SK-N-SH (cell line): ENCODE results near the gene PCBP3. TPM values are rescaled to one million over a fixed set of nuclear protein-coding genes. Genes with fewer than 3 reads are reported as not detected.

ENCODE experiments used
- CTCF ChIA-PET: fragments of 300-600, 350-600 bp; formaldehyde crosslinking; extraction: SDS; loops from one replicate; lab custom pipeline; 2021; lab: Yijun Ruan, JAX
- POLR2A ChIA-PET: fragments of 350-600 bp; sonication (Branson Sonifier 250); formaldehyde crosslinking; extraction: SDS; loops from one replicate; lab custom pipeline; 2020; ENCODE audit warnings: antibody characterized with exemption, inconsistent platforms; lab: Yijun Ruan, JAX
- DNase-seq: peaks from one replicate; pipeline ENCODE4 v3.0.0; 2012
- H2AFZ ChIP-seq: fragments of 200-600 bp; sonication (generic); 2 replicates; pipeline ENCODE4 v1.8.1; 2016; ENCODE audit warnings: antibody characterized with exemption, mild to moderate bottlenecking, low read depth
- H3F3A ChIP-seq: fragments of 200-600 bp; sonication (generic); replicated peaks from 2 replicates; pipeline ENCODE3; 2016; ENCODE audit warnings: antibody characterized with exemption, mild to moderate bottlenecking; ENCODE audit not compliant: insufficient read depth
- H3K27ac ChIP-seq, 2 experiments: fragments of 200-500 bp in 1 of 2; fragments of 200-600 bp in 1 of 2; sonication (Bioruptor generic) in 1 of 2; sonication (generic), shearing (Covaris generic) in 1 of 2; 2 replicates each; pipeline versions ENCODE4 v1.5.1 to v1.6.1; 2014 to 2016; ENCODE audit warnings: low read depth in 2 of 2, inconsistent platforms in 1 of 2, low read length in 1 of 2, mild to moderate bottlenecking in 1 of 2, mixed read lengths in 1 of 2
- H3K27me3 ChIP-seq: fragments of 200-600 bp; sonication (generic), shearing (Covaris generic); 2 replicates; pipeline ENCODE4 v1.6.1; 2016; ENCODE audit warnings: mixed run types; ENCODE audit not compliant: insufficient read depth
- H3K36me3 ChIP-seq, 2 experiments: fragments of 200-500 bp in 1 of 2; fragments of 200-600 bp in 1 of 2; sonication (Bioruptor generic) in 1 of 2; sonication (generic) in 1 of 2; replicated peaks in 1 of 2; 2 replicates each; pipeline versions ENCODE3 to v1.5.1; 2014 to 2016; ENCODE audit warnings: low read length in 1 of 2, mild to moderate bottlenecking in 1 of 2; ENCODE audit not compliant: insufficient read depth in 2 of 2, control insufficient read depth in 1 of 2
- H3K4me1 ChIP-seq, 2 experiments: fragments of 200-500 bp in 1 of 2; fragments of 200-600 bp in 1 of 2; sonication (Bioruptor generic) in 1 of 2; sonication (generic), shearing (Covaris generic) in 1 of 2; 2 replicates each; pipeline versions ENCODE4 v1.5.1 to v1.6.1; 2014 to 2016; ENCODE audit warnings: low read depth in 1 of 2, low read length in 1 of 2, mixed run types in 1 of 2; ENCODE audit not compliant: insufficient read depth in 2 of 2, control insufficient read depth in 1 of 2
- H3K4me2 ChIP-seq: fragments of 200-600 bp; sonication (generic), shearing (Covaris generic); 2 replicates; pipeline ENCODE4 v1.6.1; 2017; ENCODE audit warnings: mixed run types
- H3K4me3 ChIP-seq, 2 experiments: fragments of 200-500 bp in 1 of 2; fragments of 200-600 bp in 1 of 2; sonication (Bioruptor generic) in 1 of 2; sonication (generic), shearing (Covaris generic) in 1 of 2; 2 replicates each; pipeline versions ENCODE4 v1.5.1 to v1.8.1; 2014 to 2016; ENCODE audit warnings: low read depth in 2 of 2, inconsistent platforms in 1 of 2, low read length in 1 of 2, mild to moderate bottlenecking in 1 of 2, mixed read lengths in 1 of 2, moderate library complexity in 1 of 2
- H3K79me2 ChIP-seq: fragments of 200-600 bp; sonication (generic); 2 replicates; pipeline ENCODE4 v1.8.1; 2017; ENCODE audit warnings: mild to moderate bottlenecking; ENCODE audit not compliant: insufficient read depth
- H3K9ac ChIP-seq: fragments of 200-600 bp; sonication (generic); 2 replicates; pipeline ENCODE4 v1.6.1; 2017; ENCODE audit warnings: mixed run types
- H3K9me2 ChIP-seq: fragments of 200-600 bp; sonication (generic); 2 replicates; pipeline ENCODE4 v1.6.1; 2017; ENCODE audit warnings: mixed run types
- H3K9me3 ChIP-seq: fragments of 200-600 bp; sonication (generic); 2 replicates; pipeline ENCODE4 v1.6.1; 2017; ENCODE audit warnings: mixed run types, mild to moderate bottlenecking, moderate library complexity
- H4K20me1 ChIP-seq: fragments of 200-600 bp; sonication (generic); 2 replicates; pipeline ENCODE4 v1.6.1; 2017; ENCODE audit warnings: mild to moderate bottlenecking, mixed run types; ENCODE audit not compliant: insufficient read depth
- EP300 ChIP-seq, 2 experiments: IDR thresholded peaks; 2 replicates each; pipeline versions ENCODE4 v1.4.0 to v1.6.1; 2012; ENCODE audit warnings: borderline replicate concordance in 1 of 2, low read depth in 1 of 2, low read length in 1 of 2
- FOXJ3 ChIP-seq: sonication (generic); formaldehyde crosslinking; IDR thresholded peaks from 2 replicates; pipeline ENCODE4 v1.5.1; 2020; ENCODE audit warnings: mild to moderate bottlenecking, missing genetic modification reagents
- FOXM1 ChIP-seq: IDR thresholded peaks from 2 replicates; pipeline ENCODE4 v1.4.0; 2012; ENCODE audit warnings: low read depth, mild to moderate bottlenecking
- GABPA ChIP-seq: IDR thresholded peaks from 2 replicates; pipeline ENCODE4 v1.4.0; 2012; ENCODE audit warnings: low read depth, mild to moderate bottlenecking
- GATA2 ChIP-seq: sonication (generic); formaldehyde crosslinking; IDR thresholded peaks from 2 replicates; pipeline ENCODE4 v1.5.0; 2020; ENCODE audit warnings: mild to moderate bottlenecking, missing genetic modification reagents
- MEF2A ChIP-seq: IDR thresholded peaks from 2 replicates; pipeline ENCODE4 v1.4.0; 2012; ENCODE audit warnings: low read depth, borderline replicate concordance
- MXI1 ChIP-seq: IDR thresholded peaks from 2 replicates; pipeline ENCODE4 v1.6.1; 2012; ENCODE audit warnings: mild to moderate bottlenecking, low read depth, low read length, improper control_type of control experiment
- NFIC ChIP-seq: IDR thresholded peaks from 2 replicates; pipeline ENCODE4 v1.4.0; 2012; ENCODE audit warnings: borderline replicate concordance
- POLR2AphosphoS5 ChIP-seq: IDR thresholded peaks from 2 replicates; pipeline ENCODE4 v1.6.1; 2012; ENCODE audit warnings: low read depth, low read length
- RCOR1 ChIP-seq: fragments of 150-350 bp; IDR thresholded peaks from 2 replicates; pipeline ENCODE4 v1.6.1; 2017; ENCODE audit warnings: antibody characterized with exemption, low read length
- RXRA ChIP-seq: IDR thresholded peaks from 2 replicates; pipeline ENCODE4 v1.4.0; 2012; ENCODE audit warnings: low read depth, mild to moderate bottlenecking, borderline replicate concordance
- SIN3A ChIP-seq: IDR thresholded peaks from 2 replicates; pipeline ENCODE4 v1.6.1; 2012; ENCODE audit warnings: low read depth, mild to moderate bottlenecking, low read length, moderate library complexity, borderline replicate concordance
- SMC3 ChIP-seq: IDR thresholded peaks from 2 replicates; pipeline ENCODE4 v1.6.1; 2012; ENCODE audit warnings: low read depth, low read length, improper control_type of control experiment
- TCF12 ChIP-seq: IDR thresholded peaks from 2 replicates; pipeline ENCODE4 v1.4.0; 2012
- TEAD4 ChIP-seq: IDR thresholded peaks from 2 replicates; pipeline ENCODE4 v1.4.0; 2012; ENCODE audit warnings: mild to moderate bottlenecking, borderline replicate concordance; ENCODE audit not compliant: insufficient read depth
- WGBS: methylation state at CpG from one replicate; pipeline ENCODE4 v1.1.6; 2017; ENCODE audit warnings: low lambda C conversion rate; 5-methylcytosine and 5-hydroxymethylcytosine counted together
- polyA plus RNA-seq, 3 experiments: library from polyadenylated mRNA; depleted of rRNA; stranded (reverse); fragments of >200 nt; gene quantifications; 2 replicates each; pipeline ENCODE4 v1.2.3, GENCODE V29; 2012
- TF ChIP-seq, protein P1 (sequence below): fragments of 150-350 bp; IDR thresholded peaks from 2 replicates; pipeline ENCODE4 v1.6.1; 2016; ENCODE audit warnings: mild to moderate bottlenecking, low read depth, low read length
- TF ChIP-seq, protein P2 (sequence below): IDR thresholded peaks from 2 replicates; pipeline ENCODE4; 2012
- TF ChIP-seq, protein P3 (sequence below): IDR thresholded peaks from 2 replicates; pipeline ENCODE4 v1.6.1; 2012; ENCODE audit warnings: mild to moderate bottlenecking, low read depth, low read length, moderate library complexity
- TF ChIP-seq, protein P4 (sequence below): IDR thresholded peaks from 2 replicates; pipeline ENCODE4 v1.4.0; 2012; ENCODE audit warnings: low read depth, borderline replicate concordance

The PCBP3 gene
- polyA plus RNA-seq, 1 of the 3 experiments (the other 2 are of a cell fraction) = 9.5 TPM

DNA sequence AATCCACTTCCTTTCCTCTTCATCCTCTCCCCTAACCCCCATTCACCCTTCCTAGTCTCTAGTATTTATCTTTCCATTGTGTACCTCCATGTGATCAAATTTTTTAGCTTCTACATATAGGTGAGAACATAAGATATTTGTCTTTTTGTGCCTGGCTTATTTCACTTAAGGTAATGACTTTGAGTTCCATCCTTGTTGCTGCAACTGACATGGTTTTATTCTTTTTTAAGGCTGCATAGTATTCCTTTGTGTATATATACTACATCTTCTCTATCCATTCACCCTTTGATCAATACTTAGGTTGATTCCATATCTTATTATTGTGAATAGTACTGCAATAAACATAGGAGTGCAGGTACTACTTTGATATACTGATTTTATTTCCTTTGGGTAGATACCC, 128.7 kb downstream of the PCBP3 start:
- Histone ChIP-seq H3K27me3 (no peaks in the 10 kb centered on the region), H3K79me2 (no peaks in the 10 kb centered on the region; the same call in 1 of the 2 replicates), H3K4me2 (no peak overlapping the region), H3K9me2 (no peaks in the 10 kb centered on the region), H3K27ac (no peak overlapping the region), H2AFZ (no peak overlapping the region), H3K36me3 (no peaks in the 10 kb centered on the region), H3K9me3 (0 out of 2 replicates have a peak, but pooled peaks cover 8% of the 10 kb centered on the region), H3K4me3 (no peak overlapping the region), H4K20me1 (no peaks in the 10 kb centered on the region), H3F3A (no peaks in the 10 kb centered on the region), H3K4me1 (peaks cover 16 to 21% of the 10 kb centered on the region in 2 experiments), H3K9ac (no peak overlapping the region)
- no peak for DNase-seq
- ChIA-PET CTCF (no interaction called here), POLR2A (no interaction called here)
- TF ChIP-seq SMC3 = no peak
- TF ChIP-seq GABPA = no peak
- TF ChIP-seq MEF2A = no peak
- TF ChIP-seq, protein P1, sequence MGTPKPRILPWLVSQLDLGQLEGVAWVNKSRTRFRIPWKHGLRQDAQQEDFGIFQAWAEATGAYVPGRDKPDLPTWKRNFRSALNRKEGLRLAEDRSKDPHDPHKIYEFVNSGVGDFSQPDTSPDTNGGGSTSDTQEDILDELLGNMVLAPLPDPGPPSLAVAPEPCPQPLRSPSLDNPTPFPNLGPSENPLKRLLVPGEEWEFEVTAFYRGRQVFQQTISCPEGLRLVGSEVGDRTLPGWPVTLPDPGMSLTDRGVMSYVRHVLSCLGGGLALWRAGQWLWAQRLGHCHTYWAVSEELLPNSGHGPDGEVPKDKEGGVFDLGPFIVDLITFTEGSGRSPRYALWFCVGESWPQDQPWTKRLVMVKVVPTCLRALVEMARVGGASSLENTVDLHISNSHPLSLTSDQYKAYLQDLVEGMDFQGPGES = no peak
- TF ChIP-seq TEAD4 = no peak
- TF ChIP-seq NFIC = no peak
- no peak for TF ChIP-seq FOXJ3 (CRISPR knock-in tag)
- TF ChIP-seq, protein P2, sequence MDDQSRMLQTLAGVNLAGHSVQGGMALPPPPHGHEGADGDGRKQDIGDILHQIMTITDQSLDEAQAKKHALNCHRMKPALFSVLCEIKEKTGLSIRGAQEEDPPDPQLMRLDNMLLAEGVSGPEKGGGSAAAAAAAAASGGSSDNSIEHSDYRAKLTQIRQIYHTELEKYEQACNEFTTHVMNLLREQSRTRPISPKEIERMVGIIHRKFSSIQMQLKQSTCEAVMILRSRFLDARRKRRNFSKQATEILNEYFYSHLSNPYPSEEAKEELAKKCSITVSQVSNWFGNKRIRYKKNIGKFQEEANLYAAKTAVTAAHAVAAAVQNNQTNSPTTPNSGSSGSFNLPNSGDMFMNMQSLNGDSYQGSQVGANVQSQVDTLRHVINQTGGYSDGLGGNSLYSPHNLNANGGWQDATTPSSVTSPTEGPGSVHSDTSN = no peak
- TF ChIP-seq TCF12 = no peak
- no peak for TF ChIP-seq GATA2 (CRISPR knock-in tag)
- no peak for TF ChIP-seq SIN3A

DNA sequence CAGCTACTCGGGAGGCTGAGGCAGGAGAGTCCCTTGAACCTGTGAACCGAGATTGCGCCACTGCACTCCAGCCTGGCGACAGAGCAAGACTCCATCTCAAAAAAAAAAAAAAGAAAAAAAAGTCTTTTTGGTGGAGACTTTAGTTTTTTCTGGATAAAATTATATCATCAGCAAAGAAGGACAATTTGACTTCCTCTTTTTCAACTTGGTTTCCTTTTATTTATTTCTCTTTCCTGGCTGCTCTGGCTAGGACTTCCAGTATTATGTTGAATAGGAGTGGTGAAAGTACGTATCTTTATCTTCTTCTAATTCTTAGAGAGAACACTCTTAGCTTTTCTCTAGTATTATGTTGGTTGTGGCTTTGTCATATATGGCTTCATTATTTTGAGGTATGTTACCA, 130.8 kb downstream of the PCBP3 start:
- ChIA-PET POLR2A (no interaction called here), CTCF (interaction anchor here (1.2 kb wide), 1 partner anchor 46 kb away, joined by 3 read pairs; no protein-coding TSS in a partner anchor)
- H3K36me3 ChIP-seq = no peaks in the 10 kb centered on the region
- no peak overlapping the region for H3K27ac ChIP-seq
- H3K9ac ChIP-seq = no peak overlapping the region
- no peaks in the 10 kb centered on the region for H3K27me3 ChIP-seq
- H3K4me2 ChIP-seq = no peak overlapping the region
- H3K4me1 ChIP-seq = peaks cover 0 to under 1% of the 10 kb centered on the region in 2 experiments; a peak in 1 of 4 replicates
- H3K79me2 ChIP-seq = no peaks in the 10 kb centered on the region; the same call in 1 of the 2 replicates
- no peaks in the 10 kb centered on the region for H3K9me2 ChIP-seq
- DNase-seq = no peak
- no peak overlapping the region for H3K4me3 ChIP-seq
- H4K20me1 ChIP-seq = no peaks in the 10 kb centered on the region
- no peak overlapping the region for H2AFZ ChIP-seq
- peaks cover 3% of the 10 kb centered on the region for H3F3A ChIP-seq
- 0 out of 2 replicates have a peak, but pooled peaks cover 8% of the 10 kb centered on the region for H3K9me3 ChIP-seq
- 83% methylated on average over 5 of the region's 5 CpGs for WGBS
- TF ChIP-seq FOXM1 (no peak), POLR2AphosphoS5 (no peak), SIN3A (no peak), RXRA (no peak), MXI1 (no peak), EP300 (IDR thresholded peaks at IDR 0.05; ENCODE audit: borderline replicate concordance in 1 of 2, low read depth in 1 of 2, low read length in 1 of 2) (no peak), RCOR1 (no peak)
- TF ChIP-seq, protein P1 = no peak
- TF ChIP-seq, protein P3, sequence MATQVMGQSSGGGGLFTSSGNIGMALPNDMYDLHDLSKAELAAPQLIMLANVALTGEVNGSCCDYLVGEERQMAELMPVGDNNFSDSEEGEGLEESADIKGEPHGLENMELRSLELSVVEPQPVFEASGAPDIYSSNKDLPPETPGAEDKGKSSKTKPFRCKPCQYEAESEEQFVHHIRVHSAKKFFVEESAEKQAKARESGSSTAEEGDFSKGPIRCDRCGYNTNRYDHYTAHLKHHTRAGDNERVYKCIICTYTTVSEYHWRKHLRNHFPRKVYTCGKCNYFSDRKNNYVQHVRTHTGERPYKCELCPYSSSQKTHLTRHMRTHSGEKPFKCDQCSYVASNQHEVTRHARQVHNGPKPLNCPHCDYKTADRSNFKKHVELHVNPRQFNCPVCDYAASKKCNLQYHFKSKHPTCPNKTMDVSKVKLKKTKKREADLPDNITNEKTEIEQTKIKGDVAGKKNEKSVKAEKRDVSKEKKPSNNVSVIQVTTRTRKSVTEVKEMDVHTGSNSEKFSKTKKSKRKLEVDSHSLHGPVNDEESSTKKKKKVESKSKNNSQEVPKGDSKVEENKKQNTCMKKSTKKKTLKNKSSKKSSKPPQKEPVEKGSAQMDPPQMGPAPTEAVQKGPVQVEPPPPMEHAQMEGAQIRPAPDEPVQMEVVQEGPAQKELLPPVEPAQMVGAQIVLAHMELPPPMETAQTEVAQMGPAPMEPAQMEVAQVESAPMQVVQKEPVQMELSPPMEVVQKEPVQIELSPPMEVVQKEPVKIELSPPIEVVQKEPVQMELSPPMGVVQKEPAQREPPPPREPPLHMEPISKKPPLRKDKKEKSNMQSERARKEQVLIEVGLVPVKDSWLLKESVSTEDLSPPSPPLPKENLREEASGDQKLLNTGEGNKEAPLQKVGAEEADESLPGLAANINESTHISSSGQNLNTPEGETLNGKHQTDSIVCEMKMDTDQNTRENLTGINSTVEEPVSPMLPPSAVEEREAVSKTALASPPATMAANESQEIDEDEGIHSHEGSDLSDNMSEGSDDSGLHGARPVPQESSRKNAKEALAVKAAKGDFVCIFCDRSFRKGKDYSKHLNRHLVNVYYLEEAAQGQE = no peak
- TF ChIP-seq, protein P4, sequence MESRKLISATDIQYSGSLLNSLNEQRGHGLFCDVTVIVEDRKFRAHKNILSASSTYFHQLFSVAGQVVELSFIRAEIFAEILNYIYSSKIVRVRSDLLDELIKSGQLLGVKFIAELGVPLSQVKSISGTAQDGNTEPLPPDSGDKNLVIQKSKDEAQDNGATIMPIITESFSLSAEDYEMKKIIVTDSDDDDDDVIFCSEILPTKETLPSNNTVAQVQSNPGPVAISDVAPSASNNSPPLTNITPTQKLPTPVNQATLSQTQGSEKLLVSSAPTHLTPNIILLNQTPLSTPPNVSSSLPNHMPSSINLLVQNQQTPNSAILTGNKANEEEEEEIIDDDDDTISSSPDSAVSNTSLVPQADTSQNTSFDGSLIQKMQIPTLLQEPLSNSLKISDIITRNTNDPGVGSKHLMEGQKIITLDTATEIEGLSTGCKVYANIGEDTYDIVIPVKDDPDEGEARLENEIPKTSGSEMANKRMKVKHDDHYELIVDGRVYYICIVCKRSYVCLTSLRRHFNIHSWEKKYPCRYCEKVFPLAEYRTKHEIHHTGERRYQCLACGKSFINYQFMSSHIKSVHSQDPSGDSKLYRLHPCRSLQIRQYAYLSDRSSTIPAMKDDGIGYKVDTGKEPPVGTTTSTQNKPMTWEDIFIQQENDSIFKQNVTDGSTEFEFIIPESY = no peak
